ENCODE results near the gene TTC32.
A peak's percentile ranks its signal among the peaks of the same experiment; 100 is the strongest.

TTC32 gene

GRCh38 chr2:19868224-19868623 is 33.6 kb downstream of the TTC32 start:
- Histone ChIP-seq H3K9ac (ENCODE audit: low read length) (peak overlapping the region; percentile 49), H3K36me3 (ENCODE audit: control insufficient read depth, insufficient read depth, low read length) (no peaks in the 10 kb centered on the region), H3K4me1 (ENCODE audit: control insufficient read depth, insufficient read depth, low read length) (peaks cover 14% of the 10 kb centered on the region), H3K4me3 (ENCODE audit: low read length) (no peak overlapping the region), H3K9me3 (ENCODE audit: control insufficient read depth, low read length) (no peaks in the 10 kb centered on the region), H3K27me3 (ENCODE audit: control insufficient read depth, insufficient read depth, low read length) (peaks cover 30% of the 10 kb centered on the region)

DNA sequence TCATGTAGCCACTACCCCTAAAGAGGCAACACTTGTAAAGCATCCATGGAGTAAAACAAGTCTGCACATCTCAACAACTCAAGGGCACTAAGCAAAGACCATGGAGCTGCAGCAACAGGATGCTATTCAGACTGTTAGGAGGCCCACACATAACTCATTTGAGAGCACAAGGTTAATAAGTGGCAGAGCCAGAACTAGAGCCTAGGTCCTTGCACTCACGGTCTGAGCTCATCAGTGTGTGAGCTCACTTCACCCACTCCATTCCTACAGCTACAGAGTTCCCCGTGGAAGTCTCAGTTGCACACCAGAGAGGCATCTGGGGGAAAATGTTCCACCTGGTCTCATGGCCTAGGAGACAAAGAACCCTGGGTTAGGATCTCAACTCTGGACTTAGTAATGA is 35.0 kb downstream of the TTC32 start:
- no peaks in the 10 kb centered on the region for H3K36me3 ChIP-seq (ENCODE audit: control insufficient read depth, insufficient read depth, low read length)
- no peaks in the 10 kb centered on the region for H3K9me3 ChIP-seq (ENCODE audit: control insufficient read depth, low read length)
- H3K27me3 ChIP-seq (ENCODE audit: control insufficient read depth, insufficient read depth, low read length) = peaks cover 31% of the 10 kb centered on the region
- H3K4me3 ChIP-seq (ENCODE audit: low read length) = no peak overlapping the region
- H3K4me1 ChIP-seq (ENCODE audit: control insufficient read depth, insufficient read depth, low read length) = peaks cover 14% of the 10 kb centered on the region
- H3K9ac ChIP-seq (ENCODE audit: low read length) = no peak overlapping the region

GRCh38 chr2:19865151-19865550 is 36.6 kb downstream of the TTC32 start:
- Histone ChIP-seq H3K27me3 (ENCODE audit: control insufficient read depth, insufficient read depth, low read length) (peaks cover 31% of the 10 kb centered on the region), H3K9ac (ENCODE audit: low read length) (no peak overlapping the region), H3K4me3 (ENCODE audit: low read length) (no peak overlapping the region), H3K36me3 (ENCODE audit: control insufficient read depth, insufficient read depth, low read length) (no peaks in the 10 kb centered on the region), H3K4me1 (ENCODE audit: control insufficient read depth, insufficient read depth, low read length) (peaks cover 14% of the 10 kb centered on the region), H3K9me3 (ENCODE audit: control insufficient read depth, low read length) (no peaks in the 10 kb centered on the region)

GRCh38 chr2:19864381-19864780 is 37.4 kb downstream of the TTC32 start:
- H3K9ac ChIP-seq (ENCODE audit: low read length) = no peak overlapping the region

GRCh38 chr2:19863303-19864041 is 38.3 kb downstream of the TTC32 start:
- Histone ChIP-seq H3K9ac (ENCODE audit: low read length) (peak overlapping the region; percentile 57), H3K27me3 (ENCODE audit: control insufficient read depth, insufficient read depth, low read length) (peaks cover 20% of the 10 kb centered on the region), H3K9me3 (ENCODE audit: control insufficient read depth, low read length) (no peaks in the 10 kb centered on the region), H3K4me3 (ENCODE audit: low read length) (no peak overlapping the region), H3K4me1 (ENCODE audit: control insufficient read depth, insufficient read depth, low read length) (peaks cover 8% of the 10 kb centered on the region), H3K36me3 (ENCODE audit: control insufficient read depth, insufficient read depth, low read length) (no peaks in the 10 kb centered on the region)

More at GRCh38 chr2:19864381-19864780, 37.4 kb downstream of the TTC32 start:
- Histone ChIP-seq H3K9me3 (ENCODE audit: control insufficient read depth, low read length) (no peaks in the 10 kb centered on the region), H3K27me3 (ENCODE audit: control insufficient read depth, insufficient read depth, low read length) (peaks cover 29% of the 10 kb centered on the region), H3K4me1 (ENCODE audit: control insufficient read depth, insufficient read depth, low read length) (peaks cover 14% of the 10 kb centered on the region), H3K36me3 (ENCODE audit: control insufficient read depth, insufficient read depth, low read length) (no peaks in the 10 kb centered on the region), H3K4me3 (ENCODE audit: low read length) (no peak overlapping the region)

DNA sequence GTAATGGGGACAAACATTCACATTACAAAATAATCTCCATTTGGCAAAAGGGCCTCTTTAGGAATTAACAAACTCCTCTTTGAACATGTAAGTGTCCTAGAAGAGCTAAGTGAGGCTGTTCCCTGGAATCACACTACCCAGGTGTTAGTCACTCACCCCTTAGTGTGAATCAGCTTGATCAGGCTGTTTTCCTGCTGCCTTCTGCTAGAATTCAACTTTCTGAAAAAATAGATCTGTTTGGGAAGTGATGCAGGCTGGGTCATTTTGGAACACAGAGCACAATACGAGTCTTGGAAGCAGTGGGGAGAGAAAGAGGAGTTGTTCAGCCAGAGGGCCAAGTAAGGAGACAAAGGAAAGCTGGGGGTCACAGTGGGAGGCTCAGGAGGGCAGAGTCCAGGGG is 40.0 kb downstream of the TTC32 start:
- Histone ChIP-seq H3K9ac (ENCODE audit: low read length) (no peak overlapping the region), H3K27me3 (ENCODE audit: control insufficient read depth, insufficient read depth, low read length) (peaks cover 7% of the 10 kb centered on the region), H3K36me3 (ENCODE audit: control insufficient read depth, insufficient read depth, low read length) (no peaks in the 10 kb centered on the region), H3K9me3 (ENCODE audit: control insufficient read depth, low read length) (no peaks in the 10 kb centered on the region), H3K4me3 (ENCODE audit: low read length) (no peak overlapping the region), H3K4me1 (ENCODE audit: control insufficient read depth, insufficient read depth, low read length) (peaks cover 5% of the 10 kb centered on the region)

- no peaks in the 10 kb centered on the region for H3K36me3 ChIP-seq (ENCODE audit: control insufficient read depth, insufficient read depth, low read length)
- H3K27me3 ChIP-seq (ENCODE audit: control insufficient read depth, insufficient read depth, low read length) = peaks cover 7% of the 10 kb centered on the region
- no peak overlapping the region for H3K9ac ChIP-seq (ENCODE audit: low read length)
- no peak overlapping the region for H3K4me3 ChIP-seq (ENCODE audit: low read length)
- H3K4me1 ChIP-seq (ENCODE audit: control insufficient read depth, insufficient read depth, low read length) = peaks cover 5% of the 10 kb centered on the region
- no peaks in the 10 kb centered on the region for H3K9me3 ChIP-seq (ENCODE audit: control insufficient read depth, low read length)
Observed at GRCh38 chr2:19860022-19860421, 41.8 kb downstream of the TTC32 start.

DNA sequence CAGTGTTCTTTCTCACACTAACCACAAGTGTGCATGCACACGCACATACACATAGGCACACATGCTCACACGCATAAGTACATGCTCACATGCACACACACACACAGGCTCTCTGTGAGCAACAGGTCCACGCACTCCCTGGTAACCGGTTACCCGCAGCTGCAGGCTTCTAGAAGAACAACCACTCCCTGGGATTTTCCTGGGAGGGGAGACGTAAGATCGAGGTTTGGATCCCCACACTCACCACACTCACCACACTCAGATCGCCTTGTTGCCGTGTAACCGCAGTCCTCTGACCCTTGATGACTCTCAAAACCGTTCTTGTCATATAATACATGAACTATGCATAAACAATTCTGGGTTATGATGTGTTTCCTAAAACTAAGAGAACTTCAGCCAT is 42.2 kb downstream of the TTC32 start:
- Histone ChIP-seq H3K4me1 (ENCODE audit: control insufficient read depth, insufficient read depth, low read length) (peaks cover 5% of the 10 kb centered on the region), H3K9me3 (ENCODE audit: control insufficient read depth, low read length) (no peaks in the 10 kb centered on the region), H3K4me3 (ENCODE audit: low read length) (no peak overlapping the region), H3K27me3 (ENCODE audit: control insufficient read depth, insufficient read depth, low read length) (peaks cover 5% of the 10 kb centered on the region), H3K9ac (ENCODE audit: low read length) (no peak overlapping the region), H3K36me3 (ENCODE audit: control insufficient read depth, insufficient read depth, low read length) (no peaks in the 10 kb centered on the region)

GRCh38 chr2:19857806-19858205 is 44.0 kb downstream of the TTC32 start:
- Histone ChIP-seq H3K27me3 (ENCODE audit: control insufficient read depth, insufficient read depth, low read length) (no peaks in the 10 kb centered on the region), H3K4me3 (ENCODE audit: low read length) (no peak overlapping the region), H3K9ac (ENCODE audit: low read length) (no peak overlapping the region), H3K36me3 (ENCODE audit: control insufficient read depth, insufficient read depth, low read length) (no peaks in the 10 kb centered on the region), H3K4me1 (ENCODE audit: control insufficient read depth, insufficient read depth, low read length) (no peaks in the 10 kb centered on the region), H3K9me3 (ENCODE audit: control insufficient read depth, low read length) (no peaks in the 10 kb centered on the region)

GRCh38 chr2:19857100-19857499 is 44.7 kb downstream of the TTC32 start:
- Histone ChIP-seq H3K4me3 (ENCODE audit: low read length) (no peak overlapping the region), H3K9ac (ENCODE audit: low read length) (no peak overlapping the region), H3K9me3 (ENCODE audit: control insufficient read depth, low read length) (no peaks in the 10 kb centered on the region), H3K4me1 (ENCODE audit: control insufficient read depth, insufficient read depth, low read length) (no peaks in the 10 kb centered on the region), H3K36me3 (ENCODE audit: control insufficient read depth, insufficient read depth, low read length) (no peaks in the 10 kb centered on the region), H3K27me3 (ENCODE audit: control insufficient read depth, insufficient read depth, low read length) (no peaks in the 10 kb centered on the region)

- H3K4me3 ChIP-seq (ENCODE audit: low read length) = no peak overlapping the region
- H3K9ac ChIP-seq (ENCODE audit: low read length) = no peak overlapping the region
- H3K4me1 ChIP-seq (ENCODE audit: control insufficient read depth, insufficient read depth, low read length) = no peaks in the 10 kb centered on the region
- H3K9me3 ChIP-seq (ENCODE audit: control insufficient read depth, low read length) = no peaks in the 10 kb centered on the region
- H3K27me3 ChIP-seq (ENCODE audit: control insufficient read depth, insufficient read depth, low read length) = no peaks in the 10 kb centered on the region
- H3K36me3 ChIP-seq (ENCODE audit: control insufficient read depth, insufficient read depth, low read length) = no peaks in the 10 kb centered on the region
Observed at GRCh38 chr2:19855542-19856431, 46.0 kb downstream of the TTC32 start.
